Hepatocyte (in vitro differentiated cells): Measurements from ENCODE around the gene ARHGAP28. TPM values are rescaled to one million over a fixed set of nuclear protein-coding genes. Genes with fewer than 3 reads are reported as not detected.

Experiments used
- DNase-seq: peaks from one replicate; pipeline ENCODE4 v3.0.0-alpha.2; 2016; ENCODE audit warnings: low spot score
- H2AFZ ChIP-seq: fragments of 200-600 bp; sonication (generic); 2 replicates; pipeline ENCODE4 v1.6.0; 2016; ENCODE audit warnings: antibody characterized with exemption, mild to moderate bottlenecking
- H3K27ac ChIP-seq: fragments of 200-600 bp; sonication (generic); 2 replicates; pipeline ENCODE4 v1.5.1; 2016; ENCODE audit warnings: mild to moderate bottlenecking
- H3K27me3 ChIP-seq: fragments of 200-600 bp; sonication (generic); 2 replicates; pipeline ENCODE4 v1.6.1; 2016
- H3K36me3 ChIP-seq: fragments of 200-600 bp; sonication (generic); replicated peaks from 2 replicates; pipeline ENCODE4 v1.5.1; 2016; ENCODE audit warnings: low read depth; ENCODE audit not compliant: insufficient read depth
- H3K4me1 ChIP-seq: fragments of 200-600 bp; sonication (generic); 2 replicates; pipeline ENCODE4 v1.5.1; 2016; ENCODE audit warnings: mild to moderate bottlenecking, moderate library complexity; ENCODE audit not compliant: insufficient read depth
- H3K4me2 ChIP-seq: fragments of 200-600 bp; sonication (generic); 2 replicates; pipeline ENCODE4 v1.6.0; 2016
- H3K4me3 ChIP-seq: fragments of 200-600 bp; sonication (generic); 2 replicates; pipeline ENCODE4 v1.5.1; 2016; ENCODE audit warnings: mild to moderate bottlenecking
- H3K79me2 ChIP-seq: fragments of 200-600 bp; sonication (generic); 2 replicates; pipeline ENCODE4 v1.6.0; 2017; ENCODE audit warnings: mild to moderate bottlenecking
- H3K9me2 ChIP-seq: fragments of 200-600 bp; sonication (generic); replicated peaks from 2 replicates; pipeline ENCODE4 v1.6.0; 2017; ENCODE audit warnings: mild to moderate bottlenecking; ENCODE audit not compliant: insufficient read depth
- H3K9me3 ChIP-seq: fragments of 200-600 bp; sonication (generic); 2 replicates; pipeline ENCODE4 v1.5.1; 2016; ENCODE audit warnings: low read depth, mild to moderate bottlenecking
- H4K20me1 ChIP-seq: fragments of 200-600 bp; sonication (generic); 2 replicates; pipeline ENCODE4 v1.6.0; 2016; ENCODE audit warnings: mild to moderate bottlenecking; ENCODE audit not compliant: insufficient read depth, poor library complexity, severe bottlenecking
- EZH2 ChIP-seq: fragments of 200-600 bp; sonication (generic); IDR thresholded peaks from 2 replicates; pipeline ENCODE4 v1.6.1; 2016; ENCODE audit warnings: antibody characterized with exemption, mild to moderate bottlenecking, borderline replicate concordance
- EZH2phosphoT487 ChIP-seq: fragments of 200-600 bp; sonication (generic); IDR thresholded peaks from one replicate; pipeline ENCODE4 v1.6.1; 2018; ENCODE audit warnings: antibody characterized with exemption, mild to moderate bottlenecking, low read depth, moderate library complexity; ENCODE audit not compliant: unreplicated experiment, severe bottlenecking
- WGBS: methylation state at CpG from one replicate; pipeline ENCODE4 v1.1.6; 2016; ENCODE audit warnings: low lambda C conversion rate; ENCODE audit errors: missing lambda C conversion rate; 5-methylcytosine and 5-hydroxymethylcytosine counted together
- polyA plus RNA-seq: library from polyadenylated mRNA; unstranded; fragments of >200 nt; fragmentation: Nextera tagmentation; extraction: Ambion mirVana; gene quantifications from 2 replicates; pipeline ENCODE4 v1.2.1, GENCODE V29; 2016
- total RNA-seq: library from RNA; depleted of rRNA; stranded (reverse); fragments of >200 nt; gene quantifications from 2 replicates; pipeline ENCODE4 v1.2.3, GENCODE V29; 2014
- TF ChIP-seq, protein P1 (sequence below): fragments of 200-600 bp; sonication (generic); IDR thresholded peaks from 2 replicates; pipeline ENCODE4 v1.5.1; 2016; ENCODE audit warnings: antibody characterized with exemption, mild to moderate bottlenecking; ENCODE audit not compliant: poor library complexity

Gene ARHGAP28
- total and polyA plus RNA-seq, 2 experiments from 2014 or later, result 23.5 to 60.7 TPM

DNA sequence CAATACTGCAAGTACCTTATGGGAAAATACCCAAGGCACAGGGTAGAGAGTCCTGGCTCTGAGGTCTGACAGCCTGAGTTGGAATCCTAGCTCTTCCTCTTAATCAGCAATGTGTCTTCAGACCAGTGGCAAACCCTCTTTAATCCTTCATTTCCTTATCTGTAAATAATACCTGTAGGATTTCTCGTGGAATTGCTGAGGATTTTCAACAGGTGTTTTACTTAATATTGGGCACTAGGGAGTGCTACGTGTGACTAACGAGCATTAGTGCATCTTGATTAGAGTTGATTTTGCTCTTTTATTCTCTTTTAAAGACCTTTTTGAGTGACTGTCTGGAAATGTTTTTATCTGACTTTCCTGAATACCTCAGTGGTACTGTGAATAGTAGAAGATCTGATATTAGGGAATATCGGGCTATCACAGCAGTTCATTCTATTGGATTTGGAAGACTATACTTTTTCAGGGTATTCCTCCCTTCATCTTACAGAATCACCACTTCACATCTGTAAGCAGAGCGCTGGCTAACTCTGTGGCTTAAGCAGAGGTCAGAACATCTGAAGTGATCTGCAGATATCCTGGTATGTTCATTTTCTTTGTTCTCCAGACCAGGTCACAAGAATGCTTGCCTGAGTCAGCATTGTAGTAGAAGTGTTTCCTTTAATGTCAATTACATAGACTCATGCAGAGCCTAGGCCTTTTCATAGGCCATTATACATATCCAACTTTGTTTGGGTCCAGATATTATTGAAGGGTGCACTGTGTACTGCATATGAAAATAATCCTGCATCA lies 49.1 kb downstream of the ARHGAP28 start:
- H3K27me3 ChIP-seq, result no peaks in the 10 kb centered on the region
- TF ChIP-seq EZH2 (no peak), EZH2phosphoT487 (no peak)
- TF ChIP-seq, protein P1, sequence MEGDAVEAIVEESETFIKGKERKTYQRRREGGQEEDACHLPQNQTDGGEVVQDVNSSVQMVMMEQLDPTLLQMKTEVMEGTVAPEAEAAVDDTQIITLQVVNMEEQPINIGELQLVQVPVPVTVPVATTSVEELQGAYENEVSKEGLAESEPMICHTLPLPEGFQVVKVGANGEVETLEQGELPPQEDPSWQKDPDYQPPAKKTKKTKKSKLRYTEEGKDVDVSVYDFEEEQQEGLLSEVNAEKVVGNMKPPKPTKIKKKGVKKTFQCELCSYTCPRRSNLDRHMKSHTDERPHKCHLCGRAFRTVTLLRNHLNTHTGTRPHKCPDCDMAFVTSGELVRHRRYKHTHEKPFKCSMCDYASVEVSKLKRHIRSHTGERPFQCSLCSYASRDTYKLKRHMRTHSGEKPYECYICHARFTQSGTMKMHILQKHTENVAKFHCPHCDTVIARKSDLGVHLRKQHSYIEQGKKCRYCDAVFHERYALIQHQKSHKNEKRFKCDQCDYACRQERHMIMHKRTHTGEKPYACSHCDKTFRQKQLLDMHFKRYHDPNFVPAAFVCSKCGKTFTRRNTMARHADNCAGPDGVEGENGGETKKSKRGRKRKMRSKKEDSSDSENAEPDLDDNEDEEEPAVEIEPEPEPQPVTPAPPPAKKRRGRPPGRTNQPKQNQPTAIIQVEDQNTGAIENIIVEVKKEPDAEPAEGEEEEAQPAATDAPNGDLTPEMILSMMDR, result no peak
- H3K4me2 ChIP-seq, result no peak overlapping the region
- no peaks in the 10 kb centered on the region for H3K9me3 ChIP-seq
- H3K36me3 ChIP-seq, result no peaks in the 10 kb centered on the region
- WGBS, result 81% methylated on average over 5 of the region's 5 CpGs
- no peak overlapping the region for H3K27ac ChIP-seq
- H3K4me1 ChIP-seq, result peaks cover 60% of the 10 kb centered on the region
- no peak for DNase-seq
- no peak overlapping the region for H2AFZ ChIP-seq
- H4K20me1 ChIP-seq, result no peaks in the 10 kb centered on the region
- H3K79me2 ChIP-seq, result peaks cover 81% of the 10 kb centered on the region
- no peaks in the 10 kb centered on the region for H3K9me2 ChIP-seq
- H3K4me3 ChIP-seq, result no peak overlapping the region

DNA sequence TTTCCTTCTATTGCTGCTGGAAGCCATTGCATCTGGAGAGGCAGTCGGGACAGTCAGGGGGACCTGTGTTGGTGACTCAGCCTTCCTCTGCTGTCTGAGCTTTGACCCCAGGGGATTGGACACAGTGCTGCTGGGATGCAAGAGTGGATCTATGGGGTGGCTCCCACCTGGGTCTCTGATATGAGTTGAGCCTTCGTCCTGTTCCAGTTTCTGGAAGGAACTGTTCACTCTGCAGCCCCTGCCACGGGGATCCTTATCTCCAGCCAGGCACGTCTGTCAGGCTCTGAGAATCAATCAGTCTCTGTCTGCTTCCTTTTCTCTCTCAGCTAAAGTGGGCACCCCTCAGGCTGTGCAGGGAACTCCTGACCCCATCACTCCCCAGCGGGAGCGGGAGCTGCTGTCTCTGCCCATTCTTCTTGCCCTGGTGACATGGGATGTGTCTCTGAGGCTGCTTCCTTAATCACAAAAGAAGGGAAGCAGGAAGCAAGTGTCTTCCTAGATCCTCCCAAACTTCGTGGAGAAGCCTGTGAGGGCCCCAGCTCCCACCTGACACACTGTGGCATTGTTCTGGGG lies 51.7 kb downstream of the ARHGAP28 start:
- DNase-seq, result peak; percentile 50
- peak overlapping the region; percentile 33 for H3K4me2 ChIP-seq
- no peaks in the 10 kb centered on the region for H4K20me1 ChIP-seq
- no peaks in the 10 kb centered on the region for H3K36me3 ChIP-seq
- H3K4me3 ChIP-seq, result no peak overlapping the region
- H3K79me2 ChIP-seq, result peaks cover 74% of the 10 kb centered on the region
- H3K27ac ChIP-seq, result peak overlapping the region; percentile 63
- H3K27me3 ChIP-seq, result no peaks in the 10 kb centered on the region
- TF ChIP-seq EZH2phosphoT487 (no peak), EZH2 (no peak)
- TF ChIP-seq, protein P1, result no peak
- WGBS, result 28% methylated on average over 7 of the region's 7 CpGs
- no peaks in the 10 kb centered on the region for H3K9me3 ChIP-seq
- H2AFZ ChIP-seq, result no peak overlapping the region
- no peaks in the 10 kb centered on the region for H3K9me2 ChIP-seq
- H3K4me1 ChIP-seq, result peaks cover 45% of the 10 kb centered on the region

- no peaks in the 10 kb centered on the region for H3K9me2 ChIP-seq
- H3K4me3 ChIP-seq, result no peak overlapping the region
- H3K36me3 ChIP-seq, result no peaks in the 10 kb centered on the region
- peak overlapping the region; percentile 33 for H3K4me2 ChIP-seq
- H3K4me1 ChIP-seq, result peaks cover 39% of the 10 kb centered on the region
- no peaks in the 10 kb centered on the region for H3K9me3 ChIP-seq
- DNase-seq, result no peak
- TF ChIP-seq EZH2phosphoT487, result no peak
- TF ChIP-seq, protein P1, result no peak
- no peak for TF ChIP-seq EZH2
- no peak overlapping the region for H2AFZ ChIP-seq
- H3K79me2 ChIP-seq, result peaks cover 75% of the 10 kb centered on the region
- H3K27me3 ChIP-seq, result no peaks in the 10 kb centered on the region
- no peaks in the 10 kb centered on the region for H4K20me1 ChIP-seq
- H3K27ac ChIP-seq, result peak overlapping the region; percentile 63
Measured at GRCh38 chr18:6781796-6782195, 52.3 kb downstream of the ARHGAP28 start.
